Endometrial microvascular endothelial cells (primary cell): ENCODE measurements around the gene RRM2. TPM values are rescaled to one million over a fixed set of nuclear protein-coding genes. Genes with fewer than 3 reads are reported as not detected.
"Not testable (repeated sequence)": the region's sequence is repeated elsewhere in the genome, so short reads cannot be mapped to it uniquely, and the experiment has no call there.

Experiments
- in situ Hi-C: cut with HindIII; loops from 2 replicates; pipeline ENCODE4 v1.10.0; 2017; ENCODE audit warnings: low sequenced_read_pairs, low pct_unique_long_range_greater_than_20kb; ENCODE audit errors: inconsistent ontology term
- total RNA-seq: library from RNA; depleted of rRNA; stranded (reverse); fragments of >200 nt; gene quantifications from one replicate; pipeline ENCODE4 v1.2.3, GENCODE V29; 2015; ENCODE audit errors: inconsistent ontology term

RRM2 gene
- total RNA-seq, 1 donor from 2014 or later, result 134 TPM

- in situ Hi-C loops, result no loop called here
Measured at GRCh38 chr2:10145519-10146357, 23.2 kb downstream of the RRM2 start.

GRCh38 chr2:10146366-10147005 lies 23.9 kb downstream of the RRM2 start:
- in situ Hi-C loops, result no loop called here

DNA sequence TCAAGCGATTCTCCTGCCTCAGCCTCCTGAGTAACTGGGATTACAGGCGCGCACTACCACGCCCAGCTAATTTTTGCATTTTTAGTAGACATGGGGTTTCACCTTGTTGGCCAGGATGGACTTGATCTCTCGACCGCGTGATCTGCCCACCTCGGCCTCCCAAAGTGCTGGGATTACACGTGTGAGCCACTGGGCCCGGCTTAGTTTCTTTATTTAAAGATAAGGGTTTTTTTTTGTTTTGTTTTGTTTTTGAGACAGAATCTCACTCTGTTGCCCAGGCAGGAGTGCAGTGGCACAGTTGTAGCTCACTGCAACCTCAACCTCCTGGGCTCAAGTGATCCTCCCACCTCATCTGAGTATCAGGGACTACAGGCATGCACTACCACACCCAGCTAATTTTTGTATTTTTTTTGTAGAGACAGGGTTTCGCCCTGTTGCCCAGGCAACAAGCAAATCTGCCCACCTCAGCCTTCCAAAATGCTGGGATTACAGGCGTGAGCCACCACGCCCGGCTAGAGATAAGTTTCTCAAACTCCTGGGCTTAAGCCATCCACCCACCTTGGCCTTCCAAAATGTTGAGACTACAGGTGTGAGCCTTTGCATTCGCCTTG lies 24.6 kb downstream of the RRM2 start:
- in situ Hi-C loops, result not testable (repeated sequence)

GRCh38 chr2:10148268-10148667 lies 25.7 kb downstream of the RRM2 start:
- in situ Hi-C loops, result no loop called here

- in situ Hi-C loops, result no loop called here
Measured at GRCh38 chr2:10149635-10150034, 27.1 kb downstream of the RRM2 start.

DNA sequence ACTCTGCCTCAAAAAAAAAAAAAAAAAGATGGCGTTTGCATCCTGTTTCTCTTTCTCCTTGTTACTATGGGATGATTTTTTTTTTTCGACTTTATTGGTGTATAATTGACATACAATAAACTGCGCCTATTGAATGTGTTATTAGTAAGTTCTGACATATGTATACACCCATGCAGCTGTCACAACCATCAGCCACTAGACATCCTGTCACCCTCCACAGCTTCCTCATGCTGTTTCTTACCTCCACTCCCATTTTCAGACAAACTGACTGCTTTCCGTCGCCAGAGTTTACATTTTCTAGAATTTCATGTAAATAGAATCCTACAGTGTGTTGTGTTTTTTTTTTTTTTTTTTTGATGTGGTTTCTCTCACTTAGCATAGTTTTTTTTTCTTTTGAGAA lies 27.9 kb downstream of the RRM2 start:
- in situ Hi-C loops, result no loop called here

DNA sequence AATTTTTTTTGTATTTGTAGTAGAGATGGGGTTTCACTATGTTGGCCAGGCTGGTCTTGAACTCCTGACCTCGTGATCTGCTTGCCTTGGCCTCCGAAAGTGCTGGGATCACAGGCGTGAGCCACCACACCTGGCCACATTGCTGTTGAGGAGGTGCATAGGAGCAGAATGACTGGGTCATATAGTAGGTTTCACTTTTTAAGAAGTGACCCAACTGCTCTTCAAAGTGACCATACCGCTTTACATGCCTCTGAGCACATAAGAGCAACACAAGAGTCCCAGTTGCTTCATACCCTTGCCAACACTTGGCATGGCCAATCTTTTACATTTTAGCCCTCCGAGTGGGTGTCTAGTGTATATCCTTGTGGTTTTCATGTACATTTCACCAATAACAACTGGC lies 28.9 kb downstream of the RRM2 start:
- in situ Hi-C loops, result no loop called here

DNA sequence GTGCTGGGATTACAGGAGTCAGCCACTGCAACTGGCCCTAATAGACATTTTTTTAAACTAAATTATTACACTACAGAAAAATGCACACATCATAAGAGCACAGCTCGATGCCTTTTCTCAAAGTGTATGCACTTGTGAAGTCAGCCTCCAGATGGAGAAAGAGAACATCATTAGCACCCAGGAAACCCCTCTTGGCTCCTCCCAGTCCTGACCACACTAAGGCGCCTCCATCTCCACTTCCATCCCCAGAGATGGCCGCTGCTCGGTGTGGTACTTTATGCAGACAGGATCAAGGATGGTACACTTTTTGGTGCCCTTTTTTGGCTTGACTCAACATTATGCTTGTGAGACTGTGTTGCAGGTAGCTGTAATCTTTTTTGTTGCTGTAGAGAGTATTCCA lies 34.8 kb downstream of the RRM2 start:
- in situ Hi-C loops, result no loop called here

GRCh38 chr2:10158681-10159080 lies 36.1 kb downstream of the RRM2 start:
- in situ Hi-C loops, result no loop called here

DNA sequence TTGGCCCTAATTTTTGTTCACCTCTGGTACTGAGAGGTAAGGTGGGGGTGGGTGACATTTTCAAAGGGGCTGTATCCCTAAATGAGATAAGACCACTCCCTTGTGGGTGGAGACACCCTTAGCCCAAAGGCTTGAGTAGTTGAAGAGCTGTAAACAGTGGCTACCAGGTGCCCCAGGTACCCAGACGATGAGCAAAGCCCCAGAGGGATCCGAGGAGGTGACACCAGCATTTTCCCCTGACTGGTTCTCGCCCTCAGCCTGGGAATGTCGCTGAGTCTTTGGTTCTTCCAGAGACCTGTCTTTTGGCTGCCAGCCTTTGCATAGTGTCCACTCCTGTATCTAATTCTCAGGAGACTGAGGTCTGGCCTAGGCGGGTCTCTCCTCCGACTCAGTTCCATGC lies 36.5 kb downstream of the RRM2 start:
- in situ Hi-C loops, result no loop called here

- in situ Hi-C loops, result no loop called here
Measured at GRCh38 chr2:10159581-10160131, 37.1 kb downstream of the RRM2 start.

DNA sequence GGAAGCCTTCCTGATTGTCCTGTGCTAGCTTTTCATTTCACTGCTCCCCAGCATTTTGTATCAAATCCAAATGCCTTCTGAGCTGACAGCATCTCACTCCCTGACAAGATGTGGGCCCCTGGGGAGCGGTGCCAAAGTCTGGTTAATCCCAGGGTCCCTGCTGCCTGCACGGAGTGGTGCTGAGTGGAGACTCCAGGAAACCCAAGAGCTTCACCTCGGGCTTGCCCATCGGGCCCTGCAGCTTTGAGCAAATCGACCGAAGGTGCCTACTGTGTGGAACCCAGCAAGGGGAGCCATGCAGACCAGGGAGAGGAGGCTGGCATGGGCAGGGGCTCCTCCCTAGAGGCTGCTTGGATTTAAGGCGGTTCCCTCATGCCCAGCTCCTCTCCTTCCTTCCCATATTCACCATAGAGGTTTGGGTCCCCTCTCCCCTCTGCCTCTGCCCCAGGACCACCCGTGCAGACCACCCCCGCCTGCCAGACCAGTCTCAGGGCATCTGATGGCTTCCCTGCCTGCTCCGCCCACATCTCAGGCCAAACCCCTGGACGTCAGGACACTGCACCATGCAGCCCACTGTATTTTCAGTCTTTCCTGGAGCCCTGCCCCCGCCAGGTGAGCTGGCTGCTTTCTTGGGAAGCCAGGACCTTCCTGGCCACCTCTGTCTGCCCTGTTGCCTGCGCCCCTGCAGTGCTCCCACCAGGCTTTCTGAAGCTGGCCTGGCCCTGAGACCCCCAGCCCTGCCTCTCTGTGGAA lies 37.8 kb downstream of the RRM2 start:
- in situ Hi-C loops, result no loop called here

DNA sequence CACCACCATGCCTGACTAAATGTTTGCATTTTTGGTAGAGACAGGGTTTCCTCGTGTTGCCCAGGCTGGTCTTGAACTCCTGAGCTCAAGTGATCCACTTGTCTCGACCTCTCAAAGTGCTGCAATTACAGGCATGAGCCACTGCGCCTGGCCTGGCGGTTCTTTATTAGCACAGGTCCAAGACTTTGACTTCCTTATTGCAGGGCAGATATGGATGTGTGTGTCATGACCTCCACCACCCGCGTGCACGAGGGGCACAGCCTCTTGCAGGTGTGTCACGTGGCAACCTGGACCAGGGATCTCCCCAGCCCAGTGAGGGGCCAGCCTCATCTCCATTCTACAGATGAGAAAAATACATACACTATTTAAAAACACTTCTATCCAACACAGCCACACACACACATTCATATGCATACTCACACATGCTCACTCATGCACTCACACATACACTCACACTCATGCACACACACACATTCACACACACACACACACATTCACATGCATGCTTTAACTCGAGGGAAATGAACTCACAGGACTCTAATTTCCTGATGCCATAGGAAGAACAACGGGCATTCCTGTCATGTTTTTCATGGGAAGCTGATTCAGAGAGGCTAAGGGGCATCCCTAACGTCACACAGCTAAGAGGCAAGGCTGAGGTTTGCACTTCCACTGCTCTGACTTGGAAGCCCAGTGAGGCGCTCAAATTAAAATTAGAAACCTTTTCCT lies 38.8 kb downstream of the RRM2 start:
- in situ Hi-C loops, result no loop called here

GRCh38 chr2:10161961-10162441 lies 39.5 kb downstream of the RRM2 start:
- in situ Hi-C loops, result no loop called here

DNA sequence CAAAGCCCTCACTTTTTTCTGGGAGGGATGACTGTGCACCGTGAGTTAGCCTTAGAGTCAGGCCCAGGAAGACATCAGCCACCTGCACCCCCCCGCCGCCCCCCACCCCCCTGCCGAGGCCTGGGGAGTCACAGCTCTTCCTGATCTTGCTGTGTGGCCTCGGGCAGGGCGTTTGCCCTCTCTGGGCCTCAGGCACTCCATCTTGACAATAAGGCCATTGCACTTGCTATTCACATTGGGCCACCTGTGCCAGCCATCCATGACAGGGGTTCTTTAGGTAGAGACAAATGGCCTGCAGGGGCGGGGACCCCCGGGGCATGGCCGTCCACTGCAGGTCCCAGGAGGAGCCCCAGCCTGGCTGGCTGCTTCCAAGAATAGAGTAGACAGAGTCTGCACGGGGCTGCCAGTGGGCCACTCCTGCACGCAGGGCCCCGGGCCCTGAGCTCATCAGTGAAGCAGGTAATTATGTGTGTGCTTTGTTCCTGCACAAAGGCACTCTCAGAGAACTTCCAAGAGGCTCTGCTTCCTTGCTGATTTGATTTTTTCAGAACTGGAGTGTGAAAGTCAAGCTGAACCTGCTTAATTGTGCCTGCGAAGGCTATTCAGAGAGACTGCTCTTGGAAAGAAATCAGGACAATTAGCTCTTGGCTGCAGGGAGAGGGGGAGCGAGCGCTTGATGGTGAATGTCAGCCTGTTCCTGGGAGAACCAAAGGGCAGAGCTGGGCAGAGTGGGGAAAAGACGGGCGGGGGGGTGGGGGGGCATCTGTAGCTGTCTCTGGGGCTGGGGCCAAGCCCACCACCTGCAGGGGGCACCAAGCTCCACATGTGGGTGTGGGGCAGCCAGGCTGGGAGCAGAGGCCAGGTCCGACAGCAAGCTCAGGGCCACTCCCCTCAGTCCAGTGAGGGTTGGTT lies 40.3 kb downstream of the RRM2 start:
- in situ Hi-C loops, result no loop called here

DNA sequence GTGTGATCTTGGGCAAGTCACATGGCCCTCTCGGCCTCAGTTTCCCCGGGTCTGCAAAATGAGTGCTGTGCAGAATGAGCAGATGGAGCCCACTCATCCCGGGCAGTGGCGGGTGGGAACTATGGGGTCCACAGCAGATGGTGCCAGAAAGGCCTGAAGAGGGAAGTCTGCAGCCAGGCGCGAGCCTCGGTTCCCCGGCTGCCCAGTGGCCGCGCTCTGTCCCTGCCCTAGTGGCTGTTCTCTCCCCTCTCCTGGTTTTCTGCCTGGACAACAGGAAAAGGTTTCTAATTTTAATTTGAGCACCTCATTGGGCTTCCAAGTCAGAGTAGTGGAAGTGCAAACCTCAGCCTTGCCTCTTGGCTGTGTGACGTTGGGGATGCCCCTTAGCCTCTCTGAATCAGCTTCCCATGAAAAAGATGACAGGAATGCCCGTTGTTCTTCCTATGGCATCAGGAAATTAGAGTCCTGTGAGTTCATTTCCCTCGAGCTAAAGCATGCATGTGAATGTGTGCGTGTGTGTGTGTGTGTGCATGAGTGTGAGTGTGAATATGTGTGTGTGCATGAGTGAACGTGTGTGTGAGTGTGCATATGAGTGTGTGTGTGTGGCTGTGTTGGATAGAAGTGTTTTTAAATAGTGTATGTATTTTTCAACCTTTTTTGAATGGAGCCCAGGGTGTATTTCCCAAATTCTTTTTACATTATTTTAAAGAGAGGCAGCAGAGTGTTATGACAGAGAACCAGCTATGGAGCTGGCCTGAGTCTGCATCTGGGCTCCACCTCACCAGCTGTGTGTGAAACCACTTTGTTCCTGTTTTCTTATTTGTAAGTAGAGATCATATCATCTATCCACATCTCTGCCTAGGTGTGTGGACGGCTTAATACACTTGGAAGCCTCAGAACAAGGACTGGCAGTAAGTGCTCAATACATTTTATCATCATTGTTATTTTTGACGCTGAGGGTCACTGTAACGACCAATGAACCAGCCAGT lies 41.3 kb downstream of the RRM2 start:
- in situ Hi-C loops, result no loop called here
